Measurements from ENCODE around the gene PRR30. TPM values are rescaled to one million over a fixed set of nuclear protein-coding genes. Genes with fewer than 3 reads are reported as not detected.

PRR30 gene
- total RNA-seq, 2 experiments from 2014 or later, result not detected

DNA sequence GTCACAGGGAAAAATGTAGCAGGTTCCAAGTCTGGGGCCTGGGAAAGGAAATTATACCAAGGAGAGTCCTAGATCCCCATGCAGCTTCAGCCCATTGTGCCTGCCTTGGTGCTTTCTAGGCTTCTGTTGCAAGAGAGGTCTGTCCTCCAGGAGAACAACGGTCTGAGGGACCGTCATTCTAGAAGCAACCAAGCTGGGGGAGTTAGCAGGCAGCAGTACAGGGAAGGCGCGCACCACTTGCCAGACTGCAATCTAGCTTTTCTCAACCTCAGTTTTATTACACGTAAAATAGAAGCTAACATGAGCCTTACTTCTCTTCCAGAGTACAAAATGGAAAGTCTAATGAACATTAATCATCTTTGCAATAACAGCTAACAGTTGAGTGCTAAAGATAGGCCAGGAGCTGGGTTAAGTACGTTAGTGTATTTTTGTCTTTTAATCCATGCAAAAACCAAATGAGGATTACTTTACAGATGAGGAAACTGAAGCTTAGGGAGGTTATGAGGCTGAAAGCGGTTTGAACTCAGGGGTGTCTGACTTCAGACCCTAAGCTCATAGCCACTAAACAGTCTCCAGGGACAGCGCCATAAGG lies 11.5 kb upstream of the PRR30 start:
- POLR2A ChIA-PET, result interaction anchor here (1.4 kb wide), 1 partner anchor 34 kb away, joined by 4 read pairs; no protein-coding TSS in a partner anchor
- Mint-ChIP-seq H3K9me3 (no peaks in the 10 kb centered on the region), H3K4me3 (no peak overlapping the region), H3K4me1 (no peaks in the 10 kb centered on the region), H3K36me3 (ENCODE audit: low read depth) (no peaks in the 10 kb centered on the region), H3K27me3 (no peaks in the 10 kb centered on the region), H3K27ac (no peak overlapping the region)
- CTCF ChIA-PET, result interaction anchor here (0.8 to 2.0 kb wide), 3 partner anchors 17 to 152 kb away, joined by 3 to 14 read pairs (median 3); no protein-coding TSS in a partner anchor
- no peak for DNase-seq

DNA sequence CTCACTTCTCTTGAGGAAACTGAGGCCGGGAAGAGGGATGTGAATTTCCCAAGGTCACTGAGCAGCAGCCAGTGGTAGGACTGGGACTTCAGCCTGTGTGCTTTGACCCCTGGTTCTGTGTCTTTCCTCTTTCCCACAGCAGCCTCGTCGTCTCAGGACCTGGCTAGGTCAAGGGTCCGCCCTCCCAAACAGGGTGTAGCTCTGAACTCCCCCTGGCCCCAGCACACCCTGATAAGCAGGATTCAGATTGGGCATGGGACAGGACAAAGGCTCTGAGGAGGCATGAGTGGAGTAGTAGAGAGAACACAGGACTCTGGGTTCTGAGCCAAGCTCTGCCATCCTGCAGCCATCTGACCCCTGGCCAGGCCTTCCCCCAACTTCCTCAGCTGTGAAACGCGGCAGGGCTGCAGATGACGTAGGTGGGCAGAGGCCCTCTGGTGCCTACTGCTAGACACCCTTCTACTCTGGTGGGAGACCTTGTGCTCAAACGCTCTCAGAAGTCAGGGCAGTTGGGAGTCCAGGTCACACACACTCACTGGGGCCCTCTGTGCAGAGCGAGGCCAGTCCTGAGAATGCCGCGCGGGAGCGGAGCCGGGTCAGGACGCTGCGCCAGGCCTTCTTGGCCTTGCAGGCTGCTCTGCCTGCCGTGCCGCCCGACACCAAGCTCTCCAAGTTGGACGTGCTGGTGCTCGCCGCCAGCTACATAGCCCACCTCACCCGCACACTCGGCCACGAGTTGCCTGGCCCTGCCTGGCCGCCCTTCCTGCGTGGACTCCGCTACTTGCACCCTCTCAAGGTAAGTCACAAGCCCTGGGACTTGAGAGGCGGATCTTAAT lies 10.6 kb upstream of the PRR30 start:
- H3K4me3 Mint-ChIP-seq, result no peak overlapping the region
- CTCF ChIA-PET, result interaction anchor here (1.2 kb wide), 1 partner anchor 16 kb away, joined by 3 read pairs; no protein-coding TSS in a partner anchor
- no peaks in the 10 kb centered on the region for H3K9me3 Mint-ChIP-seq
- DNase-seq, result no peak
- H3K36me3 Mint-ChIP-seq (ENCODE audit: low read depth), result no peaks in the 10 kb centered on the region
- no peak overlapping the region for H3K27ac Mint-ChIP-seq
- H3K4me1 Mint-ChIP-seq, result no peaks in the 10 kb centered on the region
- H3K27me3 Mint-ChIP-seq, result peaks cover 1% of the 10 kb centered on the region
- POLR2A ChIA-PET, result interaction anchor here (1.4 kb wide), 1 partner anchor 35 kb away, joined by 4 read pairs; no protein-coding TSS in a partner anchor

DNA sequence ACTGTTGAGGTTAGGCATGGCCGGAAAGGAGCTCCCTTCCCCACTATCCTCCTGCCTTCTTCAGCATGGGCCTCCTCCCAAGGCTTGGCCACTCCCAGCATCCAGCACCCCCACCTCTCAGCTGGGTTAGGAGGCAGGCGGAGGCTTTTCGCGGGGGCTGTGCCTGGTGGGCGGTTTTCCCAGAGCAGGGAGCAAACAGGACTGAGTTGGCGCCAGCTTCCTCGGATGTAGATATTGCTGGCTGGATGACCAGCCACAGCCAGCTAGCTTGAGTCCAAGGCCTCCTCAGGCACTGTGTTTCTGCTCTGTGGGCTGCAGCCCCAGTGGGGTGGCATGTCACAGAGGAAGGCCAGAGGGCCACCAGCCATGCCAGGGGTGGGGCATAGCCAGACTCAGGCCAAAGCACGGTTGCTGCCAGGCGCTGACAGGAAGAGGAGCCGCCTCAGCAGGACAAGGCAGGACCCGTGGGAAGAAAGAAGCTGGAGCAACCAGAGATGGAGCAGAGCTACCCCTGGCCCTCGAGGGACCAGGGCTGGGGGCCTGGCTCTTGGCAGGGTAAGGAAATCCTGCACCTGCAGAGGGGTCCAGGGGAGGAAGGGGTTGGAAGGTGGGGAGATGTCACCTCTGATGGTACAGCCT lies 9.7 kb upstream of the PRR30 start, which contains the start of gene TCF23:
Gene TCF23 (plus strand): TSS at position 204 of the 639 bp plus-strand sequence. CDS start 130 bp downstream, at position 334.
- ChIA-PET POLR2A (no interaction called here), CTCF (no interaction called here)
- Mint-ChIP-seq H3K4me3 (no peak within 1 kb of the TSS), H3K27me3 (peaks cover 4% of the 10 kb centered on the region), H3K27ac (no peak within 1 kb of the TSS), H3K36me3 (ENCODE audit: low read depth) (no peaks in the 10 kb centered on the region), H3K4me1 (no peaks in the 10 kb centered on the region), H3K9me3 (no peaks in the 10 kb centered on the region)
- no peak for DNase-seq

DNA sequence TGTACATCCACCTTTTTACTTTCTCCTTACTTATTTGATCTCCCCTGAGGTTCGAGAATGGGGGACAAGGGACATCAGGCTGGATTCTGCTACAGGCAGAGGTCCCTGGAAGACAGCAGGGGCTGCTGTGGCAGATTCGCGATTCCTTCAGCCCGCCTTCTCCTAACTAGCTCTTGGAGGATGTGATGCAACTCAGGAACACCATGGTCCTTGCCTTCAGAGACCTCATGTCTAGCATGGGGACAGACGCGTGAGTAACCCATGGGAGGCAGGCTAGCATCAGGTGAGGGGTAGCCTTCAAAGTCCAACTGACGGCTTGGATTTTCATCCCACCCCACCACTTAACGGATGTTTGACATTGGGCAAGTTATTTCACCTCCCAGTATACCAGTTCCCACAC lies 8.7 kb upstream of the PRR30 start:
- Mint-ChIP-seq H3K4me3 (no peak overlapping the region), H3K36me3 (ENCODE audit: low read depth) (no peaks in the 10 kb centered on the region), H3K27me3 (peaks cover 12% of the 10 kb centered on the region), H3K4me1 (no peaks in the 10 kb centered on the region), H3K9me3 (peaks cover 2% of the 10 kb centered on the region), H3K27ac (no peak overlapping the region)
- no peak for DNase-seq
- ChIA-PET CTCF (no interaction called here), POLR2A (no interaction called here)

DNA sequence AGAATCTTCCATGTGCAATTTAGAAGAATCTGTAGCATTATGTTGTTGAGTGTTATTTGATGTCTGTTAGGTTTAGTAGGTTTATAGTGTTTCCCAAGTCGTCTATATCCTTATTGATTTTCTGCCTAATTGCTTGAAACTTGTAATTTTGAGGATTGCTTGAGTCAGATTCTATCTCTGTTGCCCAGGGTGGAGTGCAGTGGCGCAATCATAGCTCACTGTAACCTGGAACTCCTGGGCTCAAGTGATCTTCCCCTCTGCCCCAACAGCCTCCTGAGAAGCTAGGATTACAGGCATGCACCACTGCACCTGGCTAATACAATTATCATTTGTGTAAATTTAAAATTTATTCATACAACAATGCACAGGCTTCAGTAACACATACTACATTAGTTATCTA lies 6.5 kb upstream of the PRR30 start:
- POLR2A ChIA-PET, result no interaction called here
- Mint-ChIP-seq H3K36me3 (ENCODE audit: low read depth) (no peaks in the 10 kb centered on the region), H3K4me1 (no peaks in the 10 kb centered on the region), H3K9me3 (peaks cover 2% of the 10 kb centered on the region), H3K4me3 (no peak overlapping the region), H3K27ac (no peak overlapping the region), H3K27me3 (peaks cover 18% of the 10 kb centered on the region)
- no peak for DNase-seq
- CTCF ChIA-PET, result interaction anchor here (1.2 kb wide), 1 partner anchor 134 kb away, joined by 3 read pairs; no protein-coding TSS in a partner anchor

DNA sequence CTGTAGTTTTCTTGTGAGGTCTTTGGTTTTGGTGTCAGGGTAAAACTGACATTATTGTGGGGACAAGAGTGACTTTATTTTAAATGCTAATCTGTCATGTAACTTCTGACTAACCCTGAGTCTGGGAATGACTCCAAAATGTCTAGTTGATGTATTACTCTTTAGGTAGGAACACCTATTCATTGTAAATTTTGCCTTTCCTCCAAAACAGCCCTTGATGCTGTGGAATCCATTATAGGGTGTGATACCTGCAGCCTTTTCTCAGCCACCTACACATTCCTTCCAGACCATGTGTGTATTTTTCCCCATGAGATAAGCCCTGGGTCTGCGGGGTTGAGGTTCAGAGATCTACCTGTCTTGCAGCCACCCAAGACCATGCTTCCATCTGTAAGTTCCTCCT lies 4.1 kb upstream of the PRR30 start:
- ChIA-PET CTCF (no interaction called here), POLR2A (no interaction called here)
- peaks cover 2% of the 10 kb centered on the region for H3K9me3 Mint-ChIP-seq
- no peak overlapping the region for H3K27ac Mint-ChIP-seq
- no peak for DNase-seq
- H3K4me1 Mint-ChIP-seq, result no peaks in the 10 kb centered on the region
- H3K4me3 Mint-ChIP-seq, result no peak overlapping the region
- peaks cover 20% of the 10 kb centered on the region for H3K27me3 Mint-ChIP-seq
- H3K36me3 Mint-ChIP-seq (ENCODE audit: low read depth), result no peaks in the 10 kb centered on the region

DNA sequence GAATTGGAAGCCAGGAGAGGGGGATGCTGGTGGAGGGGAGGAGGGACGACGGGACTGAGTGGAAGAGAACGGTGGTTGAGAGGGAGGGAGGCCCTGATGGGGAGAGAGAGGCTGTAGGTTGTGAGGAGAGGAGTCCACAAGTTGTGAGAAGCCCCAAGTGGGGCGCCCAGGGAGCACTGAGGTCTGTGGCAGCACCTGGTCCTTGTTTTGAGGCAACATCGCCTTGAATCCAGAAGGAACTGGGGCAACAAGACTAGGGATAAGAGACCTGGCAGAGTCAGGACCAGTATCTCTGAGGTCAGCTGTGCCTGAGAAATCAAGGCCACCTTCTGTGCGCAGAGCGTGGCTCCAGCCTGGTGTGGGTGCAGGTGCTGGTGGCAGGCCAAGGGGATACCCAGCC lies 1.1 kb downstream of the PRR30 start:
- Mint-ChIP-seq H3K4me1 (peaks cover 18% of the 10 kb centered on the region), H3K27ac (no peak overlapping the region), H3K27me3 (peaks cover 10% of the 10 kb centered on the region), H3K4me3 (no peak overlapping the region), H3K9me3 (peaks cover 1% of the 10 kb centered on the region), H3K36me3 (ENCODE audit: low read depth) (peaks cover 9% of the 10 kb centered on the region)
- no peak for DNase-seq
- ChIA-PET POLR2A (no interaction called here), CTCF (interaction anchor here (1.5 kb wide), 1 partner anchor 32 kb away, joined by 3 read pairs; no protein-coding TSS in a partner anchor)

DNA sequence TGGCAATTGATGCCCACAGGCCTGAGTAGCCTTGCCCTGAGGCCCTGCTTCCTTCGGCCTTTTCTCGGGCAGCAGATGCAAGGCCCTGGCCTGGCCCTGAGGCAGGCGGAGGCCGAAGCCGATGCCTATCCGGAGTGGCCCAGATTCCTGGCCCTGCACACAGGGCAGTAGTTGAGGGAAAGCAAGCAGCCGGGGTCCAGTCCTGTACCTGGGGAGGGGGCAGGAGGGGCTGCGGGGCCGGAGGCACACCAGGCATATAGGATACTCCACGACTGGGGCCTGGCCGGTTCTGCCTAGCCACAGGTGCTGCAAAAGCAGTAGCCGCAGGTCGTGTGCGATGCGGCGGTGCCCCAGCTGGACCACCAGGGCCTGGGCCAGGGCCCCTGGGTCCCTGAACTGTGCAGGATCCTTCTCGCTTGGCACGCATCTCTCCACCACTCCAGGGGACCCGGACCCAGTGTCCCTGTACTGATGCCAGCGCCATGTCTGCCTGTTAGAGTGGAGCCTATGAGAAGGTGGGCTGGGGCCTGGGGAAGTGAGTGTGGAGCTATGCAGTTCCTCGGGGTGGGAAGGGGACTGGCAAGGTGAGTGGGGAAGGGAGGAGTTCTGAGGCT lies 1.8 kb downstream of the PRR30 start:
- no peak for DNase-seq
- ChIA-PET POLR2A (interaction anchor here (0.8 kb wide), 1 partner anchor 9 kb away, joined by 3 read pairs; no protein-coding TSS in a partner anchor), CTCF (interaction anchor here (1.5 kb wide), 1 partner anchor 32 kb away, joined by 3 read pairs; no protein-coding TSS in a partner anchor)
- H3K27ac Mint-ChIP-seq, result no peak overlapping the region
- peaks cover 25% of the 10 kb centered on the region for H3K4me1 Mint-ChIP-seq
- H3K27me3 Mint-ChIP-seq, result peaks cover 4% of the 10 kb centered on the region
- no peaks in the 10 kb centered on the region for H3K9me3 Mint-ChIP-seq
- no peak overlapping the region for H3K4me3 Mint-ChIP-seq
- H3K36me3 Mint-ChIP-seq (ENCODE audit: low read depth), result peaks cover 16% of the 10 kb centered on the region

DNA sequence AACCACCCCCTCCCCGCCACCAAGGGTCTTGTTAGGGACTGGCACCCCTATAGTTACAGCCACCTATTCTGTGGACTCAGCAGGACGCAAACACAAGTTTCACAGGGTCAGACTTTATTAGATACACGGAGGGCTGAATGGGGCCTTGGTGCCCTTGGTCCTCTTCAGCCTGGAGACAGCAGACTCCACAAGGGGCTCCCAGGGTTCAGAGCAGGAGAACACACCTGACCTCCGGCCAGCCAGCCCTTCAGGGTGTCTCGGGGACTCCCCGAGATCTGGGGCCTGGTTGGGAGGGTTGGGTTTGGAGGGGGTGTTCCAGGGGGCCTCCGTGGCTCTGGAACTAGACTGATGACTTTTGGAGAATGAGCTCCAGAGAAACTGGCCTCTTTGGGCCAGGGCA lies 2.5 kb downstream of the PRR30 start:
- ChIA-PET POLR2A (no interaction called here), CTCF (interaction anchor here (1.0 kb wide), 1 partner anchor 13 kb away, joined by 4 read pairs; the partner anchor contains the start of gene ABHD1)
- Mint-ChIP-seq H3K36me3 (ENCODE audit: low read depth) (peaks cover 21% of the 10 kb centered on the region), H3K4me1 (peaks cover 30% of the 10 kb centered on the region), H3K4me3 (no peak overlapping the region), H3K27me3 (peaks cover 2% of the 10 kb centered on the region), H3K27ac (no peak overlapping the region), H3K9me3 (no peaks in the 10 kb centered on the region)
- DNase-seq, result no peak

DNA sequence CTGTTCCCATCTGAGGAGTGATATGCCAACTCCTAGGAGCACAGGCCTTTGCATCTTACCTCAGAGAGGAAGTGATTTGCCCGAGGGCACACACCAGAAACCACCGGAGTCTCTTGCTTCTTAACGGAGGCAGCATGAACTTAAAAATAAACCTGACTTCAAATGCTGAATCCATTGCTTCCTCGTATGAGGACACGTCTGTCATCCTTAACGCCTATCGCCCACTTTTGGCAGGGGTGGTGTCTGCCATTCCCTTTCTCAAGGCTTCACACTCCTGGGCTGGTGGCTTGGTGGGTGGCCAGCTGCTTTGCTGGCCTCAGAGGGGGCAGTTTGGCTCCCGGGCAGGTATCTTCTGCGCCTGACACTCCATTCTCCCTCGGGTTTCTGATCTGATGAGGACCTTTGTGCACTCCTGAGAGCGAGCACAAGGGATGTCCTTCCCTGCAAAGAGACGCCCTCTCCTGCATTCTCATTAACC lies 3.7 kb downstream of the PRR30 start:
- ChIA-PET POLR2A (interaction anchor here (2.0 to 5.4 kb wide), 6 partner anchors 12 to 293 kb away, joined by 8 to 57 read pairs (median 12); partner anchors contain the start of genes ABHD1, AGBL5, NRBP1 and OST4), CTCF (interaction anchor here (0.7 to 2.9 kb wide), 2 partner anchors 12 to 144 kb away, joined by 3 to 26 read pairs; partner anchors contain the start of gene ABHD1)
- Mint-ChIP-seq H3K9me3 (no peaks in the 10 kb centered on the region), H3K4me3 (peak overlapping the region; percentile 96), H3K4me1 (peaks cover 34% of the 10 kb centered on the region), H3K27ac (no peak overlapping the region), H3K36me3 (ENCODE audit: low read depth) (peaks cover 32% of the 10 kb centered on the region), H3K27me3 (peaks cover 2% of the 10 kb centered on the region)
- no peak for DNase-seq

DNA sequence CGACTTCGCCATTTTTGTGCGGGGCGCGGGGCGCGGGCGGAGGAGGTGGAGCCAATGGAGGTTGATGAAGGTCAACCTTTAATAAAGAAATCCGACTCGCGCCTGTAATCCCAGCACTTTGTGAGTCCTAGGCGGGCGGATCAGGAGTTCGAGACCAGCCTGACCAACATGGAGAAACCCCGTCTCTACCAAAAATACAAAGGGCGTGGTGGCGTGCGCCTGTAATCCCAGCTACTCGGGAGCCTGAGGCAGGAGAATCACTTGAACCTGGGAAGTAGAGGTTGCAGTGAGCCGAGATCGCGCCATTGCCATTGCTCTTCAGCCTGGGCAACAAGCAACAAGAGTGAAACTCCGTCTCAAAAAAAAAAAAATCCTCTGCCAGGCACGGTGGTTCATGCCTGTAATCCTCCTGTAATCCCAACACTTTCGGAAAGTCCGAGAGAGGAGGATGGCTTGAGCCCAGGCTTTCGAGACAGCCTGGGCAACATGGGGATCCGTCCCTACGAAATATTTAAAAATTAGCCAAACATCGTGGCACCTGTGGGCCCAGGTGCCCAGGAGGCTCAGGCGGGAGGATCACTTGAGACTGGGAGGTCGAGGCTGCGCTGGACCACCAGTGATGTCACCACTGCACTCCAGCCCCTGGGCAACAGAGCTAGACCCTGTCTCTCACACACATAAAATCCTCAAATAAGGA lies 4.3 kb downstream of the PRR30 start:
- DNase-seq, result no peak
- Mint-ChIP-seq H3K4me3 (peak overlapping the region; percentile 96), H3K27me3 (peaks cover 2% of the 10 kb centered on the region), H3K36me3 (ENCODE audit: low read depth) (peaks cover 38% of the 10 kb centered on the region), H3K27ac (peak overlapping the region; percentile 96), H3K9me3 (no peaks in the 10 kb centered on the region), H3K4me1 (peaks cover 34% of the 10 kb centered on the region)
- ChIA-PET POLR2A (interaction anchor here (1.0 to 5.4 kb wide), 11 partner anchors 9 to 294 kb away, joined by 3 to 57 read pairs (median 8); partner anchors contain the start of genes ABHD1, AGBL5, ATRAID and MPV17), CTCF (interaction anchor here (1.5 to 2.9 kb wide), 6 partner anchors 11 to 168 kb away, joined by 3 to 26 read pairs (median 8); partner anchors contain the start of genes ABHD1 and TRIM54)

All from activated CD4-positive, alpha-beta memory T cell treated with anti-CD3 and anti-CD28 coated beads, Interleukin-2, amount 10 ng/mL, durations not matched to agents 7 days and 5 days (primary cell).